HL-60 (cell line): Measurements from ENCODE around the gene DOCK1.
"Not testable (repeated sequence)": the region's sequence is repeated elsewhere in the genome, so short reads cannot be mapped to it uniquely, and the experiment has no call there.

ENCODE experiments used
- CTCF ChIP-seq: IDR thresholded peaks from one replicate; pipeline ENCODE4 v1.5.1; 2011; ENCODE audit warnings: low read length, control low read depth, inconsistent platforms; ENCODE audit not compliant: insufficient read depth
- POLR2AphosphoS5 ChIP-seq: IDR thresholded peaks from 2 replicates; pipeline ENCODE4 v1.6.1; 2012; ENCODE audit warnings: low read depth

GRCh38 chr10:127299192-127299591, 394.0 kb downstream of the DOCK1 start:
- not testable (repeated sequence) for TF ChIP-seq CTCF, POLR2AphosphoS5
